ENCODE measurements around the gene IDI1. TPM values are rescaled to one million over a fixed set of nuclear protein-coding genes. Genes with fewer than 3 reads are reported as not detected.
"Not testable (repeated sequence)": the region's sequence is repeated elsewhere in the genome, so short reads cannot be mapped to it uniquely, and the experiment has no call there.

Gene IDI1
- total RNA-seq, 1 donor from 2014 or later, result 67.7 TPM

DNA sequence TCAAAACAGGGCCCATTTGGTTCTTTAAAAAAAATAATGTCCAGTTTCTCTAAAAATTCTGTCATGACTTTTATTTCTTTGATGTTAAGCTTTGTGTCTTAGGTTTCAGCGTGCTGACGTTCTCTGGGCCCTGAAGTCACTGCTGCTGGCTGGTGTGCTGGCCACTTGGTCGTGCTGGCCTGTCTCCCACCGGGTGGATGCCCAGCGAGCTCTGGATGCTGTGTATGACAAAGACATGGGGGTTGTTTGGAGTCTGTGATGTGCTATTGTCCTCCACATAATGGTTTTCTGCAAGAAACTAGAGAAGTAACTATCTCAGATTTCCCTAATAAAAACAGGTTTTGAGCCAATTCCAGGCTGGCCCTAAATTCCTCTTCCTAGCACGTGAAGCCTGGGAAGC is 13.7 kb downstream of the IDI1 start:
- DNase-seq (ENCODE audit: low read depth in 2 of 2), result no peak

DNA sequence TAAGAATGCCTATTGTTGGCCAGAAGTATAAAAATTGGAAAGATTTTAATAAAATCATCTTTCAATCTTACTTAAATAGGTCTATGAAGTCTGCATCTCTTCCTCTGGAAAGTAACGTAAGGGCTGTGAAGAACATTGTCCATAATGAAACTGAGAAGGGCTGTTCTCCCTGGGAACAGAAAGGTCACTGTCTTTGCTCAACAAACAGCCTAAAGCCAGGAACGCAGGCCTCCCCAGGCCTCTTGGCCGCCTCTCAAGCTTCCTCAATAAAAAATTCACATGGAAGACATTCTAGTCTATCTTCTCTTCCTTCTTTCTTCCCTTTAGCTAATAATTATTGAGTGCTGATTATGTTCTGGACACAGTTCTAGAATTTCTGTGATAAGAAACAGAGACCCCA is 14.2 kb downstream of the IDI1 start:
- no peak for DNase-seq (ENCODE audit: low read depth in 2 of 2)

DNA sequence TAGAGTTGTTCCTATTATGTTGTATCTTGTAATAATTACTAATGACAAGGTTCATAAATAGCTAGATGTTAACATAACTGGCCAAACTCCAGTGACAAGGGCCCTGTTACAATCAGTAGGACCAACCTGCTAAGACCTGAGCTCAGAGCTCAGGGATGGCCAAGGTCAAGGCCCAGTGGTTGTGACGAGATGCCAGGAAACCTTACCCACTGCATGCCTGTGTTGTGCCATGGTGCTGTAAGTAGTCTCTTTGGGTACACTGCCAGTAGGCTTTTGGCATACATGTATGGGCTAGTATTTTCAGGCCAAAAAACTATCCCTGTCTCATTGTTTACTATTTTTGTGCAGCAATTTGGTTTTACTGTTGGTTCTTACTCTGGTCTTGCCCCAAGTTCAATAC is 15.3 kb downstream of the IDI1 start:
- no peak for DNase-seq (ENCODE audit: low read depth in 2 of 2)

- DNase-seq (ENCODE audit: low read depth in 2 of 2), result no peak
These were observed 19.1 kb downstream of the IDI1 start for GRCh38 chr10:1029838-1030237.

DNA sequence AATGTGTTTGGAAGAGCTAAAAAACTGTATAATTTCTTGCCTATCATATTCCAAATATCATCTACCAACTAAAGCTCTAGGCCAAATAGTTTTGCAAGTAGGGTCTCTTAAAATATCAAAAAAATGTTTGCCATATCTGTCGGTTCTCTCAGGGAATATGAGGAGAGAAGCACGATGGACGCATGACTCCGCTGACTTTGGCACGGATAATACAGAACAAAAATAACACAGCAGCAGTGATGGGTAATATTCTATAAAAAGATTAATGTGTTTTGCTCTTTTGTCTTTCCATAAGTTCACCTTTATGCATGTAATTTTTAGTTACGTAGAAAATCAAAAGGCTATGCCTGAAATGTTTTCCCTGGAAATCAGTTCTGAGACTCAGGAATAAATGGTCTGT is 22.3 kb downstream of the IDI1 start:
- DNase-seq (ENCODE audit: low read depth in 2 of 2), result no peak

GRCh38 chr10:1025683-1026082 is 23.2 kb downstream of the IDI1 start, which contains the start of gene IDI2:
Gene IDI2 (minus strand): TSS chr10:1025859. CDS start chr10:1024723, 1,136 bp downstream.
- DNase-seq (ENCODE audit: low read depth in 2 of 2), result no peak

- no peak for DNase-seq (ENCODE audit: low read depth in 2 of 2)
These were observed 24.8 kb downstream of the IDI1 start for GRCh38 chr10:1024103-1024502.

DNA sequence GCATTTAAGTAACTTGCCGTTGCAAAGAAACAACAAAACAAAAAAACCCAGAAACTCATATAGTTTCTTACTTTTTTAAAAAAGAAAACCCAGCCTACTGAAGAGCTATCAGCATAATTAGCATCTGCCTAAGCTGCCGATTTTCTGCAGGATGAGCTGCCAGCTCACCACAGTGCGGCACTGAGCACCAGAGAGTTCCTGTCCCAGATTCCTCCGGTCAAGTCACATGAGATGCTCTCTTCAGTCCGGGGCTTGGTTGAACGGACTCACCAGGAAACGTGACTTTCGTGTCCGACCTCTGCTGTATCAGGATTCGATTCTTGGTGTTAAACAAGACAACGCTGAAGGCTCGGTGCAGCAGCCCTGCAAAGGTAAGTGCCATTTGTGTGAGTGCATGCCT is 26.5 kb downstream of the IDI1 start:
- DNase-seq (ENCODE audit: low read depth in 2 of 2), result peak in 1 of 2 donors; percentile 20

DNA sequence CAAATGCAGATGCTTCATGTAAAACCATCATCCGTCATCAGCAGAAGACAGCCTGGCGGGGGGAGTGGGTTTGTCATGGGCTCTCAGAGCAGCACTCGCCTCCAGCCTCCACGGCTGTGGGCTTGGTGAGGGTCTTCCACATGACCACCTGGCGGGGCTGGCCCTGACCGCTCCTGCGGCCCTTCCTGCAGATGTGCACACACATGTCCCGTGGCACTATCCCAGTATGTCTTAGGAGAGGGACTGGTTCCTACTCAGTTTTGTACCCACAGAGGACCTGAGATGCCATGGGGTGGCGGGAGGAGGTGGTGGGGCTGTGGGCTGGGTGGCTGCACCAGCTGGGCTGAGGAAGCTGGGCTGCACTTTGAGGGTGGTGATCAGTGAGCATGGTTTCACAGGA is 28.0 kb downstream of the IDI1 start:
- DNase-seq (ENCODE audit: low read depth in 2 of 2), result no peak

- no peak for DNase-seq (ENCODE audit: low read depth in 2 of 2)
These were observed 28.5 kb downstream of the IDI1 start for GRCh38 chr10:1020460-1020859.

- DNase-seq (ENCODE audit: low read depth in 2 of 2), result no peak
These were observed 29.6 kb downstream of the IDI1 start for GRCh38 chr10:1019362-1019761.

- DNase-seq (ENCODE audit: low read depth in 2 of 2), result no peak
These were observed 33.2 kb downstream of the IDI1 start for GRCh38 chr10:1015688-1016087.

- DNase-seq (ENCODE audit: low read depth in 2 of 2), result no peak
These were observed 37.2 kb downstream of the IDI1 start for GRCh38 chr10:1011696-1012095.

- DNase-seq (ENCODE audit: low read depth in 2 of 2), result no peak
These were observed 38.2 kb downstream of the IDI1 start for GRCh38 chr10:1010703-1011102.

DNA sequence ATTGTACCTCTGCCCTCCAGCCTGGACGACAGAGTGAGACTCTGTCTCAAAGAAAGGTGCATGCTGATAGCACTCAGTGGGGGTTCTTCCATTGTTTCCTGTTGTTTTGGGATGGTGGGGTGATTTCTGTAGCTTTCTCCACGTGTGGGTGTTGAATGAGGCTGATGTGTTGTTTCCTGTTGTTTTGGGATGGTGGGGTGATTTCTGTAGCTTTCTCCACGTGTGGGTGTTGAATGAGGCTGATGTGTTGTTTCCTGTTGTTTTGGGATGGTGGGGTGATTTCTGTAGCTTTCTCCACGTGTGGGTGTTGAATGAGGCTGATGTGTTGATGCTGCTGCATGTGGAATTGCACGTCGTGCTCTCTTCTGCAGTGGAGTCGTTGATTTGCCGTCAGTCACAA is 39.0 kb downstream of the IDI1 start:
- not testable (repeated sequence) for DNase-seq (ENCODE audit: low read depth in 2 of 2)

DNA sequence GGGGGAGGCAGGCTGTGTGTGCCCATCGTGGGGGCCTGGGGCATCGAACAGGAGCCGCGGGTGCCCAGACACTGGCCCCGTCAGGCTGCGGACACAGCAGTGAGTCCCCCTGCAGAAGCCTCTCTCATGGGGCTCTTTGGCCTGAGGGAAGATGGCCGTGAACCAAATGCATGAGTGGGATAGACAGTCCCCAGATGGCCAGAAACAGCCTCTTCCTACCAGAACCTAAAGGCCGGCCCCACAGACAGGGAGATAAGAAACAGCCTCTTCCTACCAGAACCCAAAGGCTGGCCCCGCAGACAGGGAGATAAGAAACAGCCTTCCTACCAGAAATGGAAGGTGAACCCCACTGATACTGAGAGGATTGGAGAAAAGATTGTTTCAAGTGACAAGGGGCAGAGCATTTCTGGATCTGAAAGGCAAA is 39.8 kb downstream of the IDI1 start:
- no peak for DNase-seq (ENCODE audit: low read depth in 2 of 2)

DNA sequence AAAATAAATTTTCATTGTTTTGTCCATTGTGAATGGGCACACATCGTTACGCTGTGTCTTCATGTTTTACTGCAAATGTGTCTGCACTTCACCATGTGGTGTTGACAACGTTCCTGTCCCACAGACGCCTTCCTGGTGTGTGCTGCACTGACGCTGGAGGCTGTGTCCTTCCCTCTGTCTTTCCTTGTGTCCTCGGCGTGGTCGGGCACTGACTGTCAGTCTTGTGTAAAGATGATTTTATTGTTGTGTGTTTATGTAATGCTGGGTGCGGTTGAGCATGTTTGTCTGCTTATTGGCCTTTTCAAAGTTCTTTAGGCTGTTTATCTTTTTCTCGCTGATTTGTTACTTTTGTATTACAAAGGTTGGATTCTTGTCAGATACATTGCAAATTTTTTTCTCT is 41.3 kb downstream of the IDI1 start:
- no peak for DNase-seq (ENCODE audit: low read depth in 2 of 2)

- no peak for DNase-seq (ENCODE audit: low read depth in 2 of 2)
These were observed 42.3 kb downstream of the IDI1 start for GRCh38 chr10:1006573-1006972.

DNA sequence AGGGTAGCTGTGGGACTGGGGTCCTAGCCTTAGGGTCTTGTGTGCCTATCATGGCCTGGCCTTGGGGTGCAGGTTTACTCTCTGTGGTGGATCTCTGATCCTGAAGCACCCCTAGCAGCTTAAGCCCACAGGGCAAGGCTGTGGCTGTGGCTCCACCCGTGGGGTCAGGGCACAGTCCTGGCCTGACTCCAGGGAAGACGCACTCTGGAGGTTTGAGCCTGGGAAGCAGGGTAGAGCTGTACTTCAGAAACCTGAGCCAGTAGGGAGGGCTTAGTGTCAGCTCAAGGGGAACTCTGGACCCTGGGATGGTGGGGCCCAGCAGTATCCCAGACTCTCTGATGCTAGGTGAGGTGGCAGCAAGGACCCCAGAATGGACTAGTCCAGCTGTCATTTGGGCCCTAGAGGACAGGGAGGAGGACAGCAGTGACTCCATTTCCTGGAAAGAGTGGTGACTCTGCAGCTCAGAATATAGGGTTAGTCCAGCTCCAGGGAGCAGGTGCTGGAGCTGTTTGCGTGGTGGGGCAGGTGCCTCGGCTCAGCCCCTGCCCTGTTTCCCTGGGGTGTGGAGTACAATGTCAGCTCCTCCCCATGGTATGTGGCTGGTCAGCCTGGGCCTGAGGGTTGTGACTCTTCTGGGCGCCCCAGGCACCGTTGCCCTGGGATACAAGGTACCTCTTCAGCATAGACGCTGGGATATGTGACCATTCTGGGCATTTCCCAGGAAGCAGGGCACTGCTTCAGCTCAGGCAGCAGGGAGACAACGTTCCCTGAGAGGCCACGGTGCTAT is 44.8 kb downstream of the IDI1 start:
- no peak for DNase-seq (ENCODE audit: low read depth in 2 of 2)

DNA sequence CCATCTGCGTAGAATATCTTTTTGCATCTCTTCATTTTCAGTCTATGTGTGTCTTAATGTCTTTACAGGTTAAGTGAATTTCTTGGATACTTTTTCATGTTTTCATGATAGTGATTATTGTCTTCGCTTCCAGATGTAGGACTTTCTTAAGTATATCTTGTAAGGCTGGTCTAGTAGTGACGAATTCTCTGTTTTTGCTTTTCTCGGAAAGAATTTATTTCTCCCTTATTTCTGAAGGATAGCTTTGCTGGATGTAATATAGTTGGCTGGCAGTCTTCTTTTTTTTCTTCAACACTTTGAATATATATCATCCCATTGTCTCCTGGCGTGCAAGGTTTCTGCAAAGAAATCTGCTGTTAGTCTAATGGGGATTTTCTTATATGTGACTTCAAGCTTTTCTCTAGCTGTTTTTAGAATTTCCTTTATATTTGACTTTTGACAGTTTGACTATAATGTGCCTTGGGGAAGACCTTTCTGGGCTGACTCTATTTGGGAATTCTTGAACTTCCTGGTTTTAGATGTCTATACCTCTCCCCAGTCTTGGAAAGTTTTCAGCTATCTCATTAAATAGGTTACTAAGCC is 46.4 kb downstream of the IDI1 start:
- no peak for DNase-seq (ENCODE audit: low read depth in 2 of 2)

DNA sequence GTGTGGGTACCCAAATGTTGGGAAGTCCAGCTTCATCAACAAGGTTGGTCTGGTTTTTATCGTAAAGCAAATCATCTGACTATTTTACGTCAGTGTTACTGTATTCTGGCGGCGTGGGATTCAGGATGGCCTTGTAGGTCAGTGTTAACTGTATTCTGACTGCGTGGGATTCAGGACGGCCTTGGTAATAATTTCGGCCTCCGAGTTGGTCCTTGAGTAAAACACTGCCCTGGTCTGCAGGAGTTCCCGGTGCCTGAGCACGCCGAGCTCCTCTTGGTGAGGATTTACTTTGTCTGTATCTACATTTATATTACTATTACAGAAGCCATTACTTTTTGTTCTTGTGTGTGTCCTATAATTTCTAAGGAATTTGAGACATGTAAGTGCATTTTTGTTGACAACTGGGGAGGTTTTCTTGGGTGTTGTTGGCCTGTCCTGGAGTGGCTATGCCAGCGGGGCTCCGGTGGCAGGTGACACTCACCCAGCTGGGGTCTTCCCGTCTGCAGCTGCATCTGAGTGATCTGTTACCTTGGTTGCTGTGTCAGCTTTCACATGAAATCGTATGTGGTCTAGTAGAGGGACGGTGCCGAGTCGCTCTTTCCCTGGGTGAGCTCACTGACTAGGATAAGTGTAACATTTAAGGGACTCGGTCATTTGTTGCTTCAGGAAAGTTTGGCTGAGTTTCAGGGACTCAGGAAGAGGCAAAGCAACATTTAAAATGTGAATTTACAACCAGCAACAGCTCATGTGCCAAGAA is 51.5 kb downstream of the IDI1 start:
- DNase-seq (ENCODE audit: low read depth in 2 of 2), result no peak

DNA sequence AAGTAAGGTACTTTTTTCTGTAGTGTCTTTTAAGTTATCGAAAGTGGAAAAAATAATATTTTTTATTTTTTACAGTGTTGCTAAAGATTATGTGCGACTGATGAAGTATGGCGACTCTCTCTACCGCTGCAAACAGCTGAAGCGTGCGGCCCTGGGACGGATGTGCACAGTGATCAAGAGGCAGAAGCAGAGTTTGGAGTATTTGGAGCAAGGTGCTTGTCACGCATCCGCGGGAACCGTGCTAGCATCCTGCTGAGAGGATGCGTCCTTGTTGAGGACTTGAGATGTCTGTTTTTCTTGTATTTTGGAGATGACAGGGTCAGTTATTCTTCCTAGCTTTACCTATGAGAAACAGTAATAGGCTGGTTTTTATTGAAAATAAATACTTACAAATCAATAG is 52.9 kb downstream of the IDI1 start:
- DNase-seq (ENCODE audit: low read depth in 2 of 2), result no peak

GRCh38 chr10:995559-995926 is 53.4 kb downstream of the IDI1 start:
- no peak for DNase-seq (ENCODE audit: low read depth in 2 of 2)

Data from dermis microvascular lymphatic vessel endothelial cell (primary cell).